ENCODE data around the gene GALNT16.

GRCh38 chr14:69323266-69323998 lies 63.5 kb downstream of the GALNT16 start:
- TF ChIP-seq CTCF (IDR thresholded peaks at IDR 0.05) (no peak), POLR2A (IDR thresholded peaks at IDR 0.05) (no peak)
